Left colon (tissue), 2 donors: ENCODE data around the gene OR2G2. TPM values are rescaled to one million over a fixed set of nuclear protein-coding genes. Genes with fewer than 3 reads are reported as not detected.

ENCODE experiments used
- ATAC-seq: fragments of 200-7000 bp; cut with Tn5 transposase; one replicate; pipeline ENCODE4 v1.9.1; 2020; ENCODE audit warnings: mild to moderate bottlenecking, moderate library complexity
- DNase-seq, 2 donors: peaks; one replicate each; pipeline ENCODE4 v3.0.0-alpha.2; 2020
- intact Hi-C, 2 donors: fragments of 100-400 bp; cut with DNase I in 1 of 2; cut with micrococcal nuclease in 1 of 2; formaldehyde crosslinking; loops; one replicate each; pipeline versions ENCODE4 v1.11.2 to v1.14.0; 2022; cut with DNase I, micrococcal nuclease
- total RNA-seq, 2 donors: library from RNA; stranded (reverse); fragmentation: NEBNext Ultra II Directional; extraction: Animal tissue kit (Norgen Biotek cat#: 25700); gene quantifications; one replicate each; pipeline ENCODE4 v1.2.1, GENCODE V29; 2021
- donor health status: DM: no; HTN: no; CAD: no.
- donor health status: DM: yes; HTN: yes; CAD: no.

Gene OR2G2
- total RNA-seq, 2 donors from 2014 or later, result not detected

DNA sequence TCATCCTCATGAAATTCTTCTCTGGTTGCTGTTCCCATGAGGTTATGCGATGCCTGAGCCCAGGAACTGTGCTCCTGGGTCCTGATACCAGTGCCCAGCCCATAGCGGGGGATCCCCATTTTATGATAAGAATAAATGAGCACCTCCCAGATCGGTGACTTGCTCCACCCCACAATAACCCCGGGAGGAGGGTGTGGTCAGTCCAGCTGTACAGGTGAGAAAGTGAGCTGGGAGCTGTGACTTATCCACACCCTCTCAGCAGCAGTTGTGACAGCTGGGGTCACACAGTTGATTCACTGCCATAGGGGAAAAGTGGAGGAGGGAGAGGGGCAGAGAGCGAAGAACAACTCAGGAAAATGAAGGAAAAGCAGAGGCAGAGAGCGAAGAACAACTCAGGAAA lies 50.6 kb downstream of the OR2G2 start:
- peak; percentile 68 to 85 for DNase-seq
- intact Hi-C loops, result no loop called here
- ATAC-seq, result peak; percentile 93

Other genes with a start within 250 kb of the OR2G2 start
- 1 to 10 TPM in 1 of 2 donors, under 1 TPM in 1; 0.61 to 2.7 TPM for gene NLRP3, start 172.2 kb upstream of the OR2G2 start, total RNA-seq
- not detected for gene OR2B11, start 130.3 kb upstream of the OR2G2 start, total RNA-seq
- gene OR2C3, start 51.9 kb upstream of the OR2G2 start, total RNA-seq, result not detected
- gene GCSAML, start 39.2 kb upstream of the OR2G2 start, total RNA-seq, result under 1 TPM; 0.18 to 0.67 TPM
- gene OR2G3, start 17.2 kb downstream of the OR2G2 start, total RNA-seq, result not detected
- not detected for gene OR13G1, start 91.4 kb downstream of the OR2G2 start, total RNA-seq
- gene OR6F1, start 128.3 kb downstream of the OR2G2 start, total RNA-seq, result not detected
- under 1 TPM in 1 of 2 donors, not detected in 1; 0.61 TPM for gene OR14K1, start 150.3 kb downstream of the OR2G2 start, total RNA-seq
- gene OR14A2, start 159.8 kb downstream of the OR2G2 start, total RNA-seq, result not detected
- gene OR1C1, start 172.2 kb downstream of the OR2G2 start, total RNA-seq, result not detected
- not detected for gene OR14A16, start 235.8 kb downstream of the OR2G2 start, total RNA-seq